GM12864 (cell line): ENCODE results near the gene CINP.
A peak's percentile ranks its signal among the peaks of the same experiment; 100 is the strongest.
"Not testable (repeated sequence)": the region's sequence is repeated elsewhere in the genome, so short reads cannot be mapped to it uniquely, and the experiment has no call there.

ENCODE experiments used
- DNase-seq: peaks from one replicate; pipeline ENCODE4 v3.0.0-alpha.2; 2011; ENCODE audit warnings: low read depth
- H3K4me3 ChIP-seq: 2 replicates; pipeline ENCODE4 v1.5.1; 2011; ENCODE audit warnings: mild to moderate bottlenecking, low read depth, low read length, control low read depth
- CTCF ChIP-seq: IDR thresholded peaks from 2 replicates; pipeline ENCODE4 v1.5.1; 2011; ENCODE audit warnings: low read depth, mild to moderate bottlenecking, moderate library complexity, low read length, control low read depth, inconsistent platforms; ENCODE audit errors: missing control alignments

Gene CINP

GRCh38 chr14:102304611-102305506 lies 57.8 kb downstream of the CINP start, which contains the start of gene MOK:
Gene MOK (minus strand): TSS chr14:102305164. CDS start chr14:102304968, 196 bp downstream.
- H3K4me3 ChIP-seq, result peak within 1 kb of the TSS; percentile 57

GRCh38 chr14:102303664-102304063 lies 59.0 kb downstream of the CINP start:
- no peak for TF ChIP-seq CTCF
- no peak overlapping the region for H3K4me3 ChIP-seq
- no peak for DNase-seq

More at GRCh38 chr14:102304611-102305506, 57.8 kb downstream of the CINP start, which contains the start of gene MOK:
- DNase-seq, result peak; percentile 83
- TF ChIP-seq CTCF, result no peak

- H3K4me3 ChIP-seq, DNase-seq: not testable (repeated sequence)
These were observed 64.2 kb downstream of the CINP start for GRCh38 chr14:102298303-102299070.
